Activated CD8-positive, alpha-beta memory T cell treated with anti-CD3 and anti-CD28 coated beads, Interleukin-2, amount 50 U/mL, for 1 hour (primary cell): Measurements from ENCODE around the gene KDM3B.

Experiments
- DNase-seq: peaks from one replicate; pipeline ENCODE4 v3.0.0-alpha.2; 2020; ENCODE audit errors: extremely low read depth

The KDM3B gene

DNA sequence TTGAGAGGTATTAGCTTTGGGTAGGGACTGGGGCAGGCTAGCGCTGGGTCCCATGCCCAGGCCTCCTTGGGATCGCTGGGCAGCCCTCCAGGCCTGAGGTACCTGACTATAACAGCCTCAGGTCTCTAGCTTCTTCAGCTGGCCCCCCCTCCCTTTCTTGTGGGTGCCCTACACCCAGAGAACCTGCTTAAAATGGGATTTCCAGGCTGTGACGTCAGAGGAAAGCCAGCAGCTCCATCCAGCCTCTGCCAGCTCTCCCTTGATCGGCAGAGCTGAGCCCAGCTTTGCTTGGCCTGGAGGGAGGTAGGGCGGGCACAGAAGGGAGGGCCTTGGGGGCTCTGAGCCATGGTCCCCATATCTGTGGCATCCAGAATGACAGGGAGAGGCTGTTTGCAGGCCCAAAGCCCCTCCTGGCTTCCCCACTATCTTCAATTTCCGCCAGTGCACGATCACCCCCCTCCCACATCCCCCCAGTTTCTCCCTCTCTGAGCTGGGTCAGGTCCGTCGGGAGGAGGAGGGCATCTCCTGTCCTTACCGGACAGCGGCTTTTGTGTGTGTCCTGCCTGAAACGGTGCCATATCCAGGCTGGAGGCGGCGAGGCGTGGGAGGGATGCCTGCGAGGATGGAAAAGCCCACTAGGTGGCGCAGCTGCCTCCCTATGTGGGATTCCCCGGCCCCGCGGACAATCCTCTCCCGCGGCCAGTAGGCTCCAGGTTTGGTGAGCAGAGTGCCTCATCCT is 97.2 kb downstream of the KDM3B start:
- no peak for DNase-seq

DNA sequence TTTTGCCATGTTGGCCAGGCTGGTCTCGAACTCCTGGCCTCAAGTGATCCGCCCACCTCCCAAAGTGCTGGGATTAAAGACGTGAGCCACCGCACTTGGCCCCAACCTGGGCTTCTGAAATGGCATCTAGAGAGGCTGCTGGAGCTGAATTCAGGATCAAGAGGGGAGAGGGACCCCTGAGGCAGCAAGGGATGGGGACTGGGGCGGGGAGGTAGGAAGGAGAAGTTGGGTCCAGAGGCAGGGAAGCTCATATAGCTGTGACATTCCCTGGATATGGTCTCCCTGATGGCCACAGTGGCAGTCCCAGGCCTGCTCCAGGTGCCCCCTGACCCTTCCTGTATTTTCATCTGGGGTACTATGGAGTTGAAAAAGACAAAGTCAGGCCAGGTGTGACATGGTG is 98.5 kb downstream of the KDM3B start:
- DNase-seq, result no peak

DNA sequence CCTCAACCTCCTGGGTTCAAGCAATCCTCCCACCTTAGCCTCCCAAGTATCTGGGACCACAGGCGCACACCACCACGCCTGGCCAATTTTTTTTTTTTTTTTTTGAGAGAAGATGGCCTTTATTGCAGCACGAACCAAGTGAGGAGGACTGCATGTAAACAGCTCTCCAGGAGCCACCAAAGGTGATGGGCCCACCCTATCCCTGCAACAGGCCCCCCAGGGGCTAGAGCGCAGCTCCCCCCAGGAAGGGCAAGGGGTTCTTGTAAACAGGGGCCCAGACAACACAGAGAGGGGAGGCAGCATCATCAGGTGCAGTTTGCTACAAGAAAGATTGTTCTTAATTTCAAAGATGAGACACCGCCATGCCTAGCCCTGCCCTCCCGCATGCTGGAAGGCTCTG is 100.2 kb downstream of the KDM3B start:
- no peak for DNase-seq

DNA sequence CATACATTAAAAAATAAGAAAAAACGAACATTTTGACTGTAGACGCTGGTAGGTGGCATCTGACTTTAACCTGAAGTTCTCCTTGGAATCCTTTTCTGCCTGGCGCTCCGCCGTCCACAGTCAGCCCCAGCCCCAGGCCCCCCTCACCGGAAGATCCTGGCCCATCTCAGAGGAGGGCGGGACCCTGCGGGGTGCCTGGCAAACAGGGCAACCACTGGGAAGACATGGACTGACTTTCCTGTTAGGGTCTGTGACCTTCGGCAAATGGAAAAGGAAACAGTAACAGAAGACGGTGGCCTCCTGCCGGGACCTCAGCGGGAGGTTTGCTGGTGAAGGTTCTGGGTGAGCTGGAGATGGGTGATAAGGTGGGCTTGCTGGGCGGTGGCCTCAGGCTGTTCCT is 101.1 kb downstream of the KDM3B start:
- no peak for DNase-seq

DNA sequence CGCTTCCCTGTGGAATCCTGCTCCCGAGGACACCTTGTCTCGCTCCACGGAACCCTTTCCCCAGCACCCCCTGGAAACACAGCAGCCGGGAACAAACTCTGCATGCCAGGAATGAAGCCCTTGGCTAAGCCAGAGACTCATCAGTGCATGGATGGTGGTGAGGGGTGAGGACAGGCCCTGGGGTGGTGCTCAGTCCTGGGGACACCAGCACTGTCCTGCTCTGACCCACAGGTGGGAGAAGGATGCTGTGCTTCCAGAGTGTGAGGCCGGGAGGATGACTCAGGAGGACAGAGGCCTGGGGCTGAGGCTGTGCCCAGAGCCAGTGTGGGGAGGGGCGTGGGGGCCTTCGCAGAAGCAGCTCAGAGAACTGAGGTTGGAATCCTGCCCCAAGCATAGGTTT is 101.6 kb downstream of the KDM3B start:
- no peak for DNase-seq

DNA sequence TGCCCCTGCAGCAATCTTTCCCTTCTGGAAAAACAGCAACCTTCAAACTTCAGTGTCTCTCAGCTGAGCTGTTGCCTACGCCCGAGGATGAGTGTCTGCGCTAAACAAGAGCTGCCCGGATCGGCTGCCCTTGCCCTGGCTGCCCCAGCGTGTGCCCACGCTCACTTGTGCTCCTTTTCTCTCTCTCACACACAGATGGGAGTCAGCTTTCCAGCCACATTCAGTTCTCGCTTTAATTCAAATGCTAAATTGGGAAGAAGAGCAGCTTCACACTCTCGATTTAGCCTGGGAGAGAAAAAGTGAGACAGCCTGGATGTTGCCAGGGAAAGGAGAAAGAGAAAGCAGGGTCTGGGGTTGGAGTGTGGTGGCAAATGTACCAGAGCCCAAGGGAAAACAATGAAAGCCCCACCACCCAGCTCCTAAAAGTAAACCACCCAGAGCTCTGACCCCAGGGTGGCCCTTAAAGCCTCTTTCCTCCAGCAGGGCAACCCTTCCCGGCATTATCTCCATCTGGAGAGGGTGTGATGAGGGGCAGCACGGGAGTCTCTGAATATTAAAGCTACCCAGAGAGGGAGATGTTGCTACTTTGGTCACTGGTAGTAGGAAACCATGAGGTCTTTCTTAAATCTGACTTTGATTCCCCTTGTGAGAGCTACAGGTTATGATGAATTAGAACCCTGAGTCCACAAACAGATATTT is 102.9 kb downstream of the KDM3B start:
- no peak for DNase-seq

DNA sequence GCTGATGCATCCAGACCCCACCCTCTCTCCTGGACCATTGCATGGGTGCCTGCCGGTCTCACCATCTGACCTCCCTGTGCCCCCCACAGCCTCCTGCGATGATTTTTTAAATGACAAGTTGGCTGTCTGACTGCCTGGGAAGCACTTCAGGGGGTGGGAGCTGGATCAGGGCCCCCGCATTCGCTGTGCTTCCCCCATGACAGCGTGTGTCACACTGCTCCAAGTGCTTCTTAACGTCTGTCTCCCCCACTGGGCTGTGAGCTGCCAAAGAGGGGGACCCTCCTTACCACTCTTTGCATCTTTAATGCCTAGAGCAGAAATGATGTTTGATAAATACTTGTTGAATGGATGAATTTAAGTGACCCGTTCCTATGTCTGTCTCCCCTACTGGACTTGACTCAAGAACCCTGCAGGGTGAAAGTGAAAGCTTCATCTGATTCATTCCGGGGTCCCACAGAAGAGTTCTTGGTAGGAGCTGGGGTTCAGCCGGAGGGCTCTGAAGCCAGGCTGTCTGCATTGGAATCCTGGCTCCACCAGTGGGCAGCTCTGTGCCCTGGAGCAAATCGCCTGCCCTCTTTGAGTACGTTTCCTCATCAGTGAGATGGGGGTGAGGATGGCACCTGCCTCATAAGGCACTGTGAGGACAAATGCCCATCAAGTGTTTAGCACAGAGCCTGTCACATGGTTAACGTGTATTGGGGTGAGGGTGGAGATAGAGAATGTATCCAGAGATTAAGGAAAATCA is 105.2 kb downstream of the KDM3B start:
- no peak for DNase-seq

DNA sequence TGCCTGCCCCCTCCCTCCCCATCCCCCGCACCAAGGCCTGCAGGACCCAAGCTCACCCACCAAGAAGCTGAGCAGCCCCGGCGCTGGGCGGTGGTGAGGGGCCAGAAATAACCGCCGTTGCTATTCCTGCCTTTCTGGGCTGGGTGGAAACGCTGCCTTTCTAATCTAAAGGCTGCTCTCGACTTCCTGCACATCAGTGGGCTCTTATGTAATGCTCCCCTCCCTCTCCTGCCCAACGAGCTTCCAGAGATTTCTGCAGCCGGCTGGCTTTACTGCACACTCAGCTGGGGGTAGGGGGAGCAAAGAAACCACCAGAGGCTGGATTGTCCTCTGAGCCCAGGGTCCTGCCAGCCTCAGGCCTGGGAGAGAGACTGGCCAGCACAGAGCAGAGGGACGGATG is 105.9 kb downstream of the KDM3B start:
- DNase-seq, result no peak

DNA sequence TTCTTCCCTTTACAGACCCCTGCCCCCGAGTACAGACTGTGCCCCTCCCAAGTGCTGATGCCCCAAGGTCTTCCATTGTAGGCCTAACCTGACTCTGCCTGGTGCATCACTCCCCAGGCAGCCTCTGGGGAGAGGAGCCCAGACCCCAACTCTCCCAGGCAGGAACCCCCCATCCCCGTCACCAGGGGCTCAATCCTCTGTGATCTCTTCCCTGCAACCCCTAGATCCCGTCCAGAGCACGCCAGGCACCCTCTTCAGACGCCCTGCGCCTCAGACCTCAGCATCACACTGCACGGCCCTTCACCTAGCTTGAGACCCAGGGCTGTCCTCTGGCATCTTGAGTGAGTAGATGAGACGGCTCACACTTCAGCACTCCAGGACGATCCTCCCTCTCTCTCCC is 106.4 kb downstream of the KDM3B start:
- DNase-seq, result no peak

DNA sequence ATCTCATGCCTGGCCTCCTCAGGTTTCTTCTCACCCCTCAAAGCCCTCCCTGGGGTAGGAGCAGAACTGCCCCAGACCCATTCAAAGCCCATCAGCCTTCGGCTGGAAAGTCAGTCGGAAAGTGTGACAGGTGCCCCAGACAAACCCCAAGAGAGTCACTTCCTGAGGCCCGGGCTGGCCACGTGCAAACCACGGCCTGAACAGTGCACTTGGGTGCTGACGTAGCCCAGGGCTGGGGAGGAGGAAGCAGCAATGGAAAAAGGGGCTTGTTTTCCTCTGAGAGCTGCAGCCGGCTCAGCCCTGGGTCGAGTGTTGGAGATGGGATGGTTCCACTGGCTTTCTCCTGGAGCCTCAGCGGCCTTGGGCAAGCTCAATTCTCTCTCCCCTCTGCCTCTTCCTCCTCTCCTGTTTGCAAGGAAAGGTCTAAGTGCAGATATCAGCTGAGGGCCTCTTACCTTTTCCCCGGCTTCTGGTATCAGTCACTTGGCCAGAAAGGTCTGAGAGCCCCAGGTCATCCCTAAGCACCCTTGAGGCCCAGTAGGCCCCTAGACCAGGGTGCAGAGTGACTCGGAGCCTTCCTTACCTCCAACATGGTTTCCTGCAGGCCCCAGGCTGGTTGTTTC is 106.9 kb downstream of the KDM3B start:
- peak; percentile 82 for DNase-seq

DNA sequence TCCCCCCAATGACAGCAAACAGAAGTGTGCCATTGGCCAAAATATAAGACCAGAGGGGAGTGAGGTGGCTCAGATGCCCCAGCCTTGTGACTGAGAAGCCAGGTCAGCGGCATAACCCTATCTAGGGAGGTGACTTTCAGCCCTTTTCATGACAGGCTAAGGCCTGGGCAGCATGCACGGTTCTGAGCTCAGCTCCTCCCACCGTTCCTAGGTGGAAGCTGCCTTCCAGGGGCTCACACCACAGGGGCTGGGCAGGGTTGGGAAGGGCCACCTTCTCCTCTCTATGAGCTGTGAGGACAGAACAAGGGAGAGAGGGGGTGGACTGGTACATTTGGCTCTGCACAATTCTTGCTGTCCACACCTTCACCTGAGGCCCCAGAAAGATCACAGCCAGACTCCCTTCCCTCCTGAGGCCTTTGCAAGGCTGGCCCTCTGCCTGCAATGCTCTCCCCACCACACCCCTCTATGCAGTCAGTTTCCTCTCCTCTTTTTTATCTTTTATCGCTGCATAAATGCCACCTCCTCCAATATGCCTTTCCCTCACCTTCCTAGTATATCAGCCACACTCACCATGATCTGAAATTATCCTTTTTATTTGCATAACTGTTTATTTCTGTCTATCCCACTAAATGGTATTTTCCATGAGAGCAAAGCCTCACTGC is 107.7 kb downstream of the KDM3B start:
- no peak for DNase-seq

DNA sequence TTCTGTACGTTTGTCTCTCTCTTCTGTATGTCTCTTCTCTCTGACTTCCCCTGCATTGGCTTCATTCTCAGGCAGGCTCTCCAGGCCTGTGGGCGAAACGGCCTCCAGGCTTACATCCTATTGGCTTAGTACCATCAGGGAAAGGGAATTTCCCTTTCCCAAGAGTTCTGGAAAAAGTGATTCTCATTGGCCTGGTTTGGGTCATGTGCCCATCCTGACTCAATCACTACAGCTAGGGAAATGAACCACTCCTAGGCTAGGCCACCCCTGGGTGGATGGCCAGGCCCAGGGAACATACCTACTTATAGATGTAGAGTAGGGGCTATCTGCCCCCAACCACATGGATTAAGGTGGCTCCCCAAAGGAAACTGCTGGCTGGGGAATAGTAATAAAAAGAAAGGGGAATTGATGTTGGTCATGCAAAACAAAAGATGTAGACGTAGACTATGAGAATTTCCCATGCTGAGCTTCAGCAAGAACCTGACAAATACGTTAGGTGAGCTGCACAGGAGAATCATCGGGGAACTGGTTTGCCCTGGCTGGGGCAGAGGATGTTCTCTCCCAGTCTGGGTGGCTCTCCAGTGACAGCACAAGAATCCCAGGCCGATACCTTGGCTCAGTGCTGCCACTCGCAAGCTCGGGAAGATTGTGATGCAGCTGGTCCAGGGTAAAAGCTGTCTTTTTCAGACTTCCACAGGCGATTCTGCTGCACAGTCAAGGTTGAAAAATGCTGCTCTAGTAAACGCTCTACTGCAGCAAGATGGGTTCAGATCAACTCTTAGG is 109.0 kb downstream of the KDM3B start:
- no peak for DNase-seq

DNA sequence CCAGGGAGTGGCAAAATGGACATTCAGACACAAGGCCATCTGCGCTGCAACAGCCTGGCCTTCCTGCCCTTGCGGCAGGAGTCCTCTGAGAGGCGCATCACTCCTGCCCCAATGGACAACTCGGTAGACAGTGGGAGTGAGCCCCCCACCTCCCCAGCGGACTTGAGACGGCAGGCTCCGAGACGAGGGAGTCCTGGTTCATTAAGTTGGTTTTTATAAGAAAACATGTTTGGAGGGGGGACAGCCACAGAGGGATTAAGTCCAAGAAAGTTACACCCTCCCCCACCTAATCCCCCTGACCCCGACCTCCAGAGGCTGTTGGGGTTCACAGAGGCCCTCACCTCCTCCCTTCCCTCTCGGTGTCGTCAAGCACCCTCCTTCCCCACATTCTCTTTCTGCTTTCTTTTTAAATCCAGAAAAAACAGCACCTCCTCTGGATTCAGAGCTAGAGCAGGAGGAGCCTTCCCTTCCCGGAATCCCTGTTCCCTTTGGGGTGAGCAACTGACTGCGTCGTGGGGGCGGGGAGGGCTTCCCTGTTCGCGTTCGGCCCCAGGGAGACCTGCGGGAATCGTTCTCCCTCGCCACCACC is 111.0 kb downstream of the KDM3B start:
- DNase-seq, result no peak

DNA sequence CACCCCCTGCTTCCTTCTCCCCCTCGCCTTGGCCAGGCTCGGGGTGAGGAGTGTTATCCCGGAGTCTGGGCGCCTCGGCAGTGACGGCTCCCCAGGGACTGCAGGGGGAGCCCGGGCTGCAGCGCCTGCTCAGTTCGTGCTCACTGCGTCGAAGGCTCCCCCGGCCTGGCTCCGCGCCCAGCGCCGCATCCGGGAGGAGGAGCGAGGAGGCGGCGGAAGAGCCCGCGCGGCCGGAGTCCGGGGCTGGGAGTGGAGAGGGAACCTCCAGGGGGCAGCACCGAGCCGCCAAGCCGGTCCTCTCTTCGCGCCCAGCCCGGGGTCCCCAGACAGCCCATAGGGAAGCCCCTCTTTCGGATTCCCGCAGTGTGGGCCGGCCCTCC is 111.5 kb downstream of the KDM3B start:
- peak; percentile 72 for DNase-seq

DNA sequence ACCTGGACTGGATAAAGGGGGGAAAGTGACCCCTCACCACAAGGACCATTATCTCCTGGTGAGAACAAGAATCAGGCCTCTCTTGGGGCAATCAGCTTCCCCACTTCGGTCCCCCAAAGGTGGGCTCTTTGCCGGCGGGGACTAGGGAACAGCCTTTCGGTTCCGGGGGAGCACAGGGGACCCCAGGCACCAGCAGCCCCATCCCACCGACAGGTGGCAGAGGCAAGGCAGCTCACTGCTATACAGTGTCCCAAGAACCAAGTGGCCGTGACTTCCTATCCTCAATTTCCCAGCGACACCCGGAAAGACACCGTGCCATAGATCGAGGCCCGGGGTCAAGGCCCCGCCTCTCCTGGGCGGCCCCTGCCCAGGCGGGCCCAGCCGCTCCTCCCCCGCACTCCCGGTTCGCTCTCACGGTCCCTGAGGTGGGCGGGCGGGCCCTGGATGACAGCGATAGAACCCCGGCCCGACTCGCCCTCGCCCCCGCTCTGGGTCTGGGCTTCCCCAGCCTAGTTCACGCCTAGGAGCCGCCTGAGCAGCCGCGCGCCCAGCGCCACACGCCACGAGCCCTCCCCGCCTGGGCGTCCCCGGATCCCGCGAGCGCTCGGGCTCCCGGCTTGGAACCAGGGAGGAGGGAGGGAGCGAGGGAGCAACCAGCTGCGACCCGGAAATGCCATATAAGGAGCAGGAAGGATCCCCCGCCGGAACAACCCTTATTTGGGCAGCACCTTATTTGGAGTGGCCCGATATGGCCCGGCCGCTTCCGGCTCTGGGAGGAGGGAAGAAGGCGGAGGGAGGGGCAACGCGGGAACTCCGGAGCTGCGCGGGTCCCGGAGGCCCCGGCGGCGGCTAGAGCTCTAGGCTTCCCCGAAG is 112.1 kb downstream of the KDM3B start:
- DNase-seq, result peak; percentile 94

DNA sequence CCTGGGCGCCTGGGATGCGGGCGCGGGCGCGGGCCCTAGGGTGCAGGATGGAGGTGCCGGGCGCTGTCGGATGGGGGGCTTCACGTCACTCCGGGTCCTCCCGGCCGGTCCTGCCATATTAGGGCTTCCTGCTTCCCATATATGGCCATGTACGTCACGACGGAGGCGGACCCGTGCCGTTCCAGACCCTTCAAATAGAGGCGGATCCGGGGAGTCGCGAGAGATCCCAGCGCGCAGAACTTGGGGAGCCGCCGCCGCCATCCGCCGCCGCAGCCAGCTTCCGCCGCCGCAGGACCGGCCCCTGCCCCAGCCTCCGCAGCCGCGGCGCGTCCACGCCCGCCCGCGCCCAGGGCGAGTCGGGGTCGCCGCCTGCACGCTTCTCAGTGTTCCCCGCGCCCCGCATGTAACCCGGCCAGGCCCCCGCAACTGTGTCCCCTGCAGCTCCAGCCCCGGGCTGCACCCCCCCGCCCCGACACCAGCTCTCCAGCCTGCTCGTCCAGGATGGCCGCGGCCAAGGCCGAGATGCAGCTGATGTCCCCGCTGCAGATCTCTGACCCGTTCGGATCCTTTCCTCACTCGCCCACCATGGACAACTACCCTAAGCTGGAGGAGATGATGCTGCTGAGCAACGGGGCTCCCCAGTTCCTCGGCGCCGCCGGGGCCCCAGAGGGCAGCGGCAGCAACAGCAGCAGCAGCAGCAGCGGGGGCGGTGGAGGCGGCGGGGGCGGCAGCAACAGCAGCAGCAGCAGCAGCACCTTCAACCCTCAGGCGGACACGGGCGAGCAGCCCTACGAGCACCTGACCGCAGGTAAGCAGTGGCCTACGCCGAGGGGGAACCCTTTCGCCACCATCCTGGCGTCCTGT is 113.0 kb downstream of the KDM3B start, which contains the start of gene EGR1:
Gene EGR1, plus strand, starts transcription at position 219 of the 864 bp plus-strand sequence. Its CDS starts 283 bp downstream, at position 502.
- peak; percentile 96 for DNase-seq

DNA sequence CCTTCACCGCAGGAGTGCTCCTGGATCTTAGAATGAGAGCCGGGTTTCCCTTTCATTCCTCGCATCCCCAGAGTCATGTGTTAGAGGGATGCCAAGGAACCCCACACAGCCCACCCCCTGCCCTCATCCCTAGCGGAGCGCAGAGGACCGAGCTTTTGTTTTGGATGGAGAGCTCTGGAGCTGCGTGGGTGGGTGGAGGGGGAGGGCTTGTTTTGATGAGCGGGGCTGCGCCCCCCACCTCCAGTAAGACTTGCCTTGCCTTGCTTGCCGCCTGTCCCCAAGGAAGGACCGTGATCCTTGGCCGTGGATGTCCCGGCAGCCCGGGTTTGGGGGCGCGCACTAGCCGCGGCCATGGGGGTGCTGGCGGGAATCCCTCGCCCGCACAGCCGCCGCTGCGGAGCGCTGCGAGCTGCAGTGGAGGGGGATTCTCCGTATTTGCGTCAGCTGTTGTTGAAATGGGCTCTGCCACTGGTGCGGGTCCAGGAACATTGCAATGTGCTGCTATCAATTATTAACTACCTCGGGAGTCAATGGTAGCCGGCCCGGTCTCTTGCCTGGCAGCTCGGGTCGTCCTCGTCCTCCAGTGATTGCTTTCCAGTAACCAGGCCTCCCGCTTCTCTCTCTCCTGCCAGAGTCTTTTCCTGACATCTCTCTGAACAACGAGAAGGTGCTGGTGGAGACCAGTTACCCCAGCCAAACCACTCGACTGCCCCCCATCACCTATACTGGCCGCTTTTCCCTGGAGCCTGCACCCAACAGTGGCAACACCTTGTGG is 113.8 kb downstream of the KDM3B start:
- no peak for DNase-seq
